ENCODE measurements around the gene ZDHHC17.

Gene ZDHHC17

DNA sequence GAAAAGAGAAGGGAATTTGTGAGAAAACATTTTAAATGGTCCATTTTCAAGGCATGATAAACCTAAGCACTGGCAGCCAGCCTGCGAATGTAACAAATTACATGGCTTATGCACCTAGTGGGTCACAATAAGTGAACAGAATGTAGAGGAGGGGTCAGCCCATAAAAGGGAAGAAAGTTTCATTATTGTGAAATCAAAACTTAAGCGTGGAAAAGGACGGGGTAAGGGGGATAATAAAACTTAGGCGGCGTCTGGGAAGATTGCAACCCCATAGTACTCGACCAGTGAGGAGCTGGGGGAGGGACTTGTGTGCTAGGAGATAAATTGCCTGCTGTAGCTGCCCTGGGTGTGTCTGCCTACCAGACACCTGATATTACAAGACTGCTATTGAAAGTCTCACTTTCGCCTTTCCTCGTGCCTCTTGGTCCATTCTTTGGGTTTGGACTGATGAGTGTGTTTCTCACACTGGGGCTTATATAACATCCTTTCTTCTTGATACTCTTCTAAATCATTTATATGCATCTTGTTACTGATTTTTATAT is 40.6 kb downstream of the ZDHHC17 start:
- no peak for DNase-seq
- in situ Hi-C loops (cut with HindIII; ENCODE audit: low pct_ligation_motif_present, low pct_unique_long_range_greater_than_20kb, low sequenced_read_pairs) = no loop called here

DNA sequence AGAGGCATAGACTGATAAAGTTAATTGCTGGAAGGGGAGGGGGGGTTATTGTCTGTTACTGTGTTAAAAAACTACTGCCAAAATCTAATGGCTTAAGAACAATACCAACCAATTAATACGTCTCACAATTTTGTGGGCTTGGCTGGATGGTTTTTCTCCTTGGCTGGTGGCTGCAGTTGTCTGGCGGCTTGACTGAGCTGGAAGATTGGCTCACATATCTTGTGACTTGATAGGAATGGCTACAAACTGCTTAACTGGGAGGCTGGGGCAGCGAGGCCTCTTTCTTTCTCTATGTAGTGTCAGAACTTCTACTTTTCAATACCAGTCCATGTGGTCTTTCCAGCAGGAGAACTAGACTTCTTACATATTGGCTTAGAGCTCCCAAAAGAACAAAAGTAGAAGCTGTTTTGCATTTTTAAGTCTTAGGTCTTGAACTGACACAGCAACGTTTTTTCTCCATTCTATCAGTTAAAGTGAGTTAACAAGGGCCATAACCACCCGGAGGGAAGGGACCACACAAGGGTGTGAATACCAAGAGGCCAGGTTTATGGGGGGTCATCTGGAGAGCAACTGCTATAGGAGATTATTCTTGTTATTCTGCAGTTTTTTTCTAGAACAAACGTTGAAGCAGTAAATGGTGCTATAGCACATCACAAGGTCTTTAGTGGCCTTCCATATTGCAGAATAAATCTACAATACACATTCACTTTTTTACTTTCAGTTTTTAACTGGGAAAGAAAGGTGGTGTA is 46.9 kb downstream of the ZDHHC17 start:
- no peak for DNase-seq
- in situ Hi-C loops (cut with HindIII; ENCODE audit: low pct_ligation_motif_present, low pct_unique_long_range_greater_than_20kb, low sequenced_read_pairs) = no loop called here

DNA sequence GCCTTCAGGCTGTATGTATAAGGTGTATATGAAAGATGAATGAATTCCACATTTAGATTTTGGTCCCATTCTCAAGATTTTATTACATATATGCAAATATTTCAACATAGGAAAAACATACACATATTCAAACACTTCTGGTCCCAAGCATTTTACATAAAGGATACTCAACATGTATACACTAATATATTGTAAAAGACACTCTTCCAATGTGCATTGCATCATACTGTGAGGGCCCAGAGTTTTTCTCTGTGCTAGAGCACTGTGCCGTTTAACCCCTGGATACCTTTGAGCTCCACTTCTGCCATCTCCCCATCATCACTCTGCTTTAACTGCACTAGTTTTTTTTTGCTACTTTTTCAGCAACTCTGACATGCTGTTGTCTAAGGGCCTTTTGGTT is 48.1 kb downstream of the ZDHHC17 start:
- in situ Hi-C loops (cut with HindIII; ENCODE audit: low pct_ligation_motif_present, low pct_unique_long_range_greater_than_20kb, low sequenced_read_pairs) = no loop called here
- no peak for DNase-seq

DNA sequence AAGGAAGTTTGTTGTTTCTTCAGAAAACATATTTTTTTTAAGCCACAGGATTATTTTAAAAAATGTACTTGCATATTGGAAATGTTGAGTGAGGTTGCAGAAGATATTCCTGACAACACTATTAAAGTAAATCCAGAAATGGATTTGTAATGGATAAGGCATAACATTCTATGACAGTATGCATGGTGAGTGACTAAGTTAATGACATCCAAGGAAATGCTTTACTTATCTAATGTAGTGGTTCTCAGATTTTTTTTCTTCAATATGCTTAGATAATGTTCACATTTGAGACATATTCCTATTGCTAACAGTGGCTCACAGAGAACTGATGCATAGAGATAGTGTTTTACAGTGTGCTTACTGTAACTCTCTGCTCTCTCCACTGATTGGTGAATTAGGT is 49.4 kb downstream of the ZDHHC17 start:
- no peak for DNase-seq
- in situ Hi-C loops (cut with HindIII; ENCODE audit: low pct_ligation_motif_present, low pct_unique_long_range_greater_than_20kb, low sequenced_read_pairs) = no loop called here

DNA sequence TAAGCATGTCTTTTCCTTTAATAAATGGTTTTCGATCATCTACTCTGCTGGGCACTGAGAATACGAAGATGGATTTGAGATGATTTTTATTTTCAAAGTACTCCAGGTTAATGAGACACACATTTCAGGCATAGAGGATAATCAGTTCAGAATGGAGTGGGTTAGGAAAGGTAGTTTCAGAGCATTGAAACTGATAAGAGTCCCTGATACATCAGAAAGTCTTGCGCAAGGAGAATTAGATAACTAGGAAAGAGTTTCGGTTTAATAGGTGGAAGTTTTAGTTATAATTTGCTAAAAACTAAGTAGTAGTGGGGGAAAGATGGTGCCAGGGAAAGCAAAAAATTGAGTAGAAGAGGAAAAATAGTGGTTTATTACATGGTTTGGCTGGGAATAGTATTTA is 50.1 kb downstream of the ZDHHC17 start:
- in situ Hi-C loops (cut with HindIII; ENCODE audit: low pct_ligation_motif_present, low pct_unique_long_range_greater_than_20kb, low sequenced_read_pairs) = no loop called here
- no peak for DNase-seq

DNA sequence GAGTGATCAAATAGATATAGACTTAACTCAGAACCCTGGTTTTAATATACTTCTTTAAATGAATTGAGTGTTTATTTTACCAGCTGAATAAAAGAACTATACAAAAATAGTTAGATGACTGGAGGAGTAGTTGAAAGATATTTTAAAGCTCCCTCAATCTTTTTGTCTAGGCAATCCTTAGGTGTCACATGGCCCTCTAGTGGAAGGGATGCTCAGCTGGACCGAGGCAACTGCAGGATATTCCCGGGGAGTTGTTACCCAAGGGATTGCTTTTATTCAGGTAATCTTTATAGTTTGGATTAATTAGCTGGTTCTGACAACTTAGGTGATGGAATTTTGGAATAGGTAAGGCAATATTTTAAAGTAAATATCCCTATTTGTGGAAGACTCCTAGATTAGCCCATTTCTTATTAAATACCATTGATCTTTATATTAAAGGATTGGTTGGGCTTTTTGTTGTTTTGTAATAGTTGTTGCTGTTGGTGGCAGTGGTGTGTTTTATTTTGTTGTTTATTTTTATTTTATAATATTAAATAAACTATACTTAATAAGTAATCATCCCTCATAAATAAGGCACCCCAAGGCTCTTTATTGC is 57.1 kb downstream of the ZDHHC17 start:
- DNase-seq = peak; percentile 60

DNA sequence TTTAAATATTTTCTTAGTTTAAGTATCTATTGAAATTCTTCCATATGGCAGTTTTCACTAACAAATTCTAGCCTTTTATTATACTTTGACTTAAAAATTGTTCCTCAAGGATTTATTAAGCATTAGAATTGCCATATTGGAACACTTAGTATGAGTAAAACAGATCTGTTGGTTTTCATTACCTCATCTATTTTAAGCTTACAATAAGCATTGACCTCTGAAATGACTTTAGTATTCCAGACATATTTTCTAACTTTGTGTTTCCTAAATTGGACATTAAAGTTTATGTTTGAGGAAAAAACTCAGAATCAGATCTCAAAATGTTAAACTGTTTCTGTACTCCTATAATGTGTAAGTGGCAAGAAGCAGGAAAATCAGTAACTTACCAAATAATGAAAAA is 66.5 kb downstream of the ZDHHC17 start:
- in situ Hi-C loops (cut with HindIII; ENCODE audit: low pct_ligation_motif_present, low pct_unique_long_range_greater_than_20kb, low sequenced_read_pairs) = no loop called here
- DNase-seq = no peak

More for the DNA sequence above, 57.1 kb downstream of the ZDHHC17 start:
- in situ Hi-C loops (cut with HindIII; ENCODE audit: low pct_ligation_motif_present, low pct_unique_long_range_greater_than_20kb, low sequenced_read_pairs) = no loop called here

DNA sequence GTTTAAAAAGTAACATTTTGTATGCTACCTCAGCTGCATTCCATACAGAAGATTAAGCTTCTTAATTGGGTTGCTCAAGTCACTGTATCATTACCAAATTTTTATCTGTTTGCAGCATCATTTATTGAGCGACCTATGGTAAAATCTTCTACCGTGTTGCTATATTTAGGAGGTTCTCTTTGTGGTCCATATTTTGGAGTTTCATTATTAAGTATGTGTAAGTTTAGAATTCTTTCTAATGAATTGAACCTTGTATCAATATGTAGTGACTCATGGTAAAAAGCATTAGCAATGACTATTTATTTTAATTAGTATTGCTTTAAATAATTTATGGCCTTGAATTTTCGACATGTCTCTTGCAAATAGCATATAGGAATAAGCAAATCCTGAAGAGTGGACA is 72.7 kb downstream of the ZDHHC17 start:
- in situ Hi-C loops (cut with HindIII; ENCODE audit: low pct_ligation_motif_present, low pct_unique_long_range_greater_than_20kb, low sequenced_read_pairs) = no loop called here
- DNase-seq = no peak

DNA sequence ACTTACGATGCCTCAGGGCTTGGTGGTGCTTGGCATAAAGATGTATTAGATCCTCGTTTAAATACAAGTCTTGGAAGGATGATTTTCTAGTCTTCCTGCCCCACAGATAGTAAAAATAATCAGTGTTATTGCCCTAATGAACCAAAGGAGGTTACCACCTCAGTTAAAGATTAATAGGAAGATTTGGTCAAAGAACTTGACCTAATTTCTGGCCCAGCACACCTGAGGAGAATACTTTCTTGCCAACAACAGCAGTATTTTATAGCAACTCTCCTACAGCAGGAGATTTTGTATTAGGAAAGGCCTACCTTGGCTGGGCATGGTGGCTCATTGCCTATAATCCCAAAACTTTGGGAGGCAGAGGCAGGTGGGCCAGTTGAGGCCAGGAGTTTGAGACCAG is 83.3 kb downstream of the ZDHHC17 start:
- in situ Hi-C loops (cut with HindIII; ENCODE audit: low pct_ligation_motif_present, low pct_unique_long_range_greater_than_20kb, low sequenced_read_pairs) = no loop called here
- no peak for DNase-seq

DNA sequence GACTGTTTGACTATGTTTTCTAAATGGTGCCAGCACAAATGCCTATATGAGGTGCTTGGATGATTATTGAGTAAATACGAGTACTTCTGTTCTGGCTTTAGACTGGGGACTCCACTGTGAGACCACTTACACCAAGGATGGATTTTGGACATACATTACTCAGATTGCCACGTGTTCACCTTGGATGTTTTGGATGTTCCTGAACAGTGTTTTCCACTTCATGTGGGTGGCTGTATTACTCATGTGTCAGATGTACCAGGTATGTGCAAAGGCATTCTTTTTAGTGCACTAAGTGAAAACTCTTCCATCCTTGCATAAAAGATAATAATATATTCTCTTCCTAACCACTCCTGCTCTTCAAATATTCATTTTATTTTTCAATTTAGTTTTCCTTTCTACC is 84.2 kb downstream of the ZDHHC17 start:
- in situ Hi-C loops (cut with HindIII; ENCODE audit: low pct_ligation_motif_present, low pct_unique_long_range_greater_than_20kb, low sequenced_read_pairs) = no loop called here
- DNase-seq = no peak

DNA sequence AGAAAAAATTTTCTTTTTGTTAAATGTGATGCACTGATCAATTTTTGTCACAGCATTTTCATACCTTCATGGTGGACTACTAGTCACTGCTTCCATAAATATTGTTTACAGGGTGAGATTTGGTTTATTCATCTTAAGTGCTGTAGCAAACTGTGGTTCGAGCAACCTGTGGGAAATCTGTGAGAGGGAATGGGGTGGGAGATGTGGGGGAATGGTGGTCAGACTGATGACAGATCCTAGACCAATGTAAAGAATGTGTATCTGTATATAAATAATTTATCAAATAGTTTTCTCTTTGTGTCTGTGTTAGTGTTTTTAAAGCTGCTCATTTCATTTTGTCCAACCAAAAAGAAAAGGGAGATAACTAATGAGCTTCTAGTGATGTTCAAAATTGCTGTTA is 88.2 kb downstream of the ZDHHC17 start:
- in situ Hi-C loops (cut with HindIII; ENCODE audit: low pct_ligation_motif_present, low pct_unique_long_range_greater_than_20kb, low sequenced_read_pairs) = no loop called here
- no peak for DNase-seq

DNA sequence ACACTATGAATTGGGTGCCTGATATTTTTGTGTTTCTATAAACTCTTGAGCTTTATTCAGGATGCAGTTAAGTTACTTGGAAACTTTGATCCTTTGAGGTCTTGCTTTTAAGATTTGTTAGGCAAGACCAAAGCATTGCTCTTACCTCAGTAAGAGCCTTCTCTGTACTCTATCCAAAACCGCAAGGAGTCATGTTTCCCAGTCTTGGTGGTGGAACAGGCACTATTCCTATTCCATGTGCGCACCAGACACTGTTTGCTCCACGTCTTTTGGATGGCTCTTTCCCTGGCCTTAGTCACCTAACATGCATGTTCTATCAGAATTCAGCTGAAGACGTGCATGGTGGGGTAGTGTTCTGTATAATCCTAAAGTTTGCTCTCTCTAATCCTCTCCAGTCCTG is 91.4 kb downstream of the ZDHHC17 start:
- in situ Hi-C loops (cut with HindIII; ENCODE audit: low pct_ligation_motif_present, low pct_unique_long_range_greater_than_20kb, low sequenced_read_pairs) = no loop called here
- no peak for DNase-seq

DNA sequence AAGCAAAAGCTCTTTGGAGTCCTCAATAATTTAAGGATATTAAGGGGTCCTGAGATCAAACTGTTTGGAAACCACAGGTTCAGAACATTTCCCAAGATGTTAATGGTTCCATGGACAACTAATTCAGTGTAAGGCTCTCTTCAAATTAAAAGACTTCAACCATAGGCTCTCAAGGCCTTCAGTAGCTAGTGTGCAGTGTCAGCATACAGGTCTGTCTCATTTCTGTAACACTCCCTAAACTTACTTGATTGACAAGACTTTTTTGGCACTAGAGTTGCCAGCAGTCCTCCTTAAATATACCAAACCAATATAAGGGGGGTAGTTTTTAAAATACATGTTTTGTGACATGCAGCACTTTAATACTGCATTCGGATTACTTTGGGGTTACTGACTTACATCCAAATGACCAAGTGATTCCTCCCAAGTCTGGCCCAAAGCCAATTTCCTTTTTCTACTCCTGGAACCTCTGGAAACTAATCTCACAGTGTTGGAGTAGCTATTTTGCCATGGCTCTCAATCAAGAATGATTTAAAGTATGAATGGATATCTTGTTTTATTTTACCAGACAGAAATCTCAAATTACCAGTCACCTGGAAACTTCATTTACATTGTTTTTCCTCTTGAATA is 92.2 kb downstream of the ZDHHC17 start:
- DNase-seq = no peak
- in situ Hi-C loops (cut with HindIII; ENCODE audit: low pct_ligation_motif_present, low pct_unique_long_range_greater_than_20kb, low sequenced_read_pairs) = no loop called here

DNA sequence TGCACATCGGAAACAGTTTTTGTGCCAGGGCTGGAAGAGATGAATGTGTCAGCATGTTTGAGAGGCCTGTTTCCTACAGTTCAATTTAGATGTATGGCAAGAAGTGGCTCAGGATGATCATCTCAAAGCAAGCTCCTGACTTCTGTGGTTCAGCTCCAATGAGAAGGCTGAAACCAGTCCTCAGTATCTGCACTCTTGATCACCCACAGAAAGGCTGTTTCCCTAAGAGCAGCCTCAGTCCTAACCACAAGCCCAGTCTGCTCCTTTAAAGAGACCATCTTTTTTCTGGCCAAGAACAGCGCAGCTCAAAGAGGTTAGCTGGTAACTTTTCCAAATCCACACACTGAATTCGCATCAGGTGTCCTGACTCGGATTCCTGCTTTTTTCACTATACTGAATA is 95.7 kb downstream of the ZDHHC17 start:
- in situ Hi-C loops (cut with HindIII; ENCODE audit: low pct_ligation_motif_present, low pct_unique_long_range_greater_than_20kb, low sequenced_read_pairs) = no loop called here
- no peak for DNase-seq

DNA sequence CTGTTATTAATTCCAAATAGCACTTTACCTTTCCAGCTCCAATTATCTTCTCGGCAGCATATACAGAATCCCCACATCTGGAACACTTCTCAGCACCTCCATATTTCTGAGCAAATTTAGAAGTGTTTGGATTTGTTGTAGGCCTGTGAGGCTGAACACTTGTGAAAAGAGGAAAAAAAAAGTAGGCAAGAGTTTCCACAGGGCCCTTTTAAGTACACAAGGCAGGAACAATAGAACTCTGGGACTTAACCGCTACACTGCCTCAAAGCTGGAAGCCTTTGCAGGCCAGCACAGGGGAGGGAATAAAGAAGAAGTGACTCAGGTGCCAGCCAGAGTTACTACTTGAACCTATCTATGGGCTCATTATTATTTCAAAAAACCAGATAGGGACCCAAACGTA is 96.3 kb downstream of the ZDHHC17 start:
- in situ Hi-C loops (cut with HindIII; ENCODE audit: low pct_ligation_motif_present, low pct_unique_long_range_greater_than_20kb, low sequenced_read_pairs) = no loop called here
- DNase-seq = no peak

DNA sequence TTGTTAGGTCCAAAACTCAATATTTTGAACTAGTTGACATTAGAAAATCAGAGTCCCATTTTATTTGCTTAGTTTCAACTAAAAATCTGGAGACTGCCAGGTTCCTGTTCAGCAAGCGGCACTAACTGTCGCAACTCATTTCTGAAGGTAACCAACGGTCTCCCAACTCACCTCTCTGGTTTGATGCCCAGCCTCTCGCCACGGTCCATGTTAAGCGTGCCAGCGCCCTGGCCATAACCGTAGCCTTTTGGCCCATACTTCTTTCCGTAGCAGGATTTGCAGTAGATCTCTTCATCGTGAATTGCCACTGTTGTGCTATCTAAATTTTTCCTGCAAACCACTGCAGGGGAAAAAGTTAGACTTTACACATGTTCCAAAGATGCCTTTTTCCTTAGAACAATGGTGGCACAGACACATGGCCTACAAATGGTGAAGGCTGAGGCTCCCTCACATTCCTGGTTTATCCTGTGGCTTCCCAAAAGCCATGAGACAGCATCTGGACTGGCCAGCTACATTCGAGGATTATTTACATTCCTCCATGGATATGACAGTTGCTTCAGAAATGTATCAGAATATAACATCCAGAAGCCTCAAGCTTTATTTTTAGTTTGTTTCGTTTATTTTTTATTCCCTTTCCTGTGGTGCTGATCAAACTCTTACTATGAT is 99.2 kb downstream of the ZDHHC17 start:
- in situ Hi-C loops (cut with HindIII; ENCODE audit: low pct_ligation_motif_present, low pct_unique_long_range_greater_than_20kb, low sequenced_read_pairs) = no loop called here
- no peak for DNase-seq

DNA sequence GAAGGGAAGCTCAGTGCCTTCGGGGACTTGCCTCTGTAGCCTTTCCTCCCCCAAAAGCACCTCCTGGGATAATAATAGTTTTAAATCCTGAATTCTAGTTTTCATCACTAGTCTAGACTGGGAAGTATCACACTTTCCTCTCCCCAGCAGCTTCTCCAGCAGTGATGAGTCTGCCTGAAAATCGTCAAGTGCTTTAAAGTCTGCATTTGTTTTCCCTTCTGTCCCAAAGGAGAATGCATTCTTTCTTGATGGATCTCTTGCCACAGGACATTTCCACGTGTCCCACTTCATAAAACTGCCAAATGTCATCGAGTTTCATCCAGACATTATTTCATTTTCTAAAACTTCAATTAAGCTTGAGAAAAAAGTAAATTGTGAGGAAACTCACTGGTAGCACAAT is 99.9 kb downstream of the ZDHHC17 start:
- no peak for DNase-seq
- in situ Hi-C loops (cut with HindIII; ENCODE audit: low pct_ligation_motif_present, low pct_unique_long_range_greater_than_20kb, low sequenced_read_pairs) = no loop called here

DNA sequence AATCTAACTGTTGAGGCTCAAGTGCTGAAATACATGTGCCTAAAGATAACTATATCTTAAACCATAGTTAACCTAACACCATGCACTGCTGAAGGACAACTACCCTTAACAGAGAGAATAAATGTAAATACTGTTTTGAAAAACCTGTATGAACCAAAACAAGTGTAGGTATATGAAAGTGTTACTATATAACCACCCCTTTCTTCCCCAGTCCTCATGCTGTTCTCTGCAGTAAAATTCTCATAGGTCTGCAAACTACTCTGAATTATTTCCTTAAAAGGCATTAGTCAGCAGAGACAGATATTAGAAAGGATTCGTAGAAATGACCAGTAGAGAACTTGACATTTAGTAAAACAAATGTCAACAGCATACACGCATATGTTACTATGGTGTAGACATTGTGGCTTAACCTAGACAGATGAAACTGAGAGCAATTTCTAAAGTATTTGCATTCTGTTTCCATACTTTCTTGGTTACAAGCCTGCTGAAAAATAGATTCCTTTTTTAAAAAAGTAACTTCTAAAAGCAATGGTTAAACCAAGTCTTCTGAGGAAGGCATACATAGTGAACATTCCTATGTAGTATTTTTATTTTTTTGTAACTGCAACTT is 101.0 kb downstream of the ZDHHC17 start:
- no peak for DNase-seq
- in situ Hi-C loops (cut with HindIII; ENCODE audit: low pct_ligation_motif_present, low pct_unique_long_range_greater_than_20kb, low sequenced_read_pairs) = no loop called here

DNA sequence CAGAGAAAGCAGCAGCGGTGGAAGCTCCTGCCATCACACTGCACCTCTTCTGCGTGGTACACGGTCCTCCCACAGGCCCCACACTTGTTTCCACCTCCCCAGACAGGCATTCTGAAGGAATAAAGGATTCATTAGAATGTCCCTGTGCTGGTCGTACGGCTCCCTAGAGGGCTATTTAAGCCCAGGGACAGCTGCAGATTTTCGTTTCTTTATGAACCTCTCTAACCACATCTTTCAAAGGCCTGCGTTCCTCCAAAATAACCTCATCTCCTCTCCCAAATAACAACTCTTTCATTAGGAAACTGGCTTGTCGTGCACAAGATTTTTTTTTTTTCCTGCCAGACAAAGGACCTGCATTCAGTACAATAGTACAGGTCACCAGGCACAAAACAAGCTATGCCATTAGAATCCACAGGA is 102.2 kb downstream of the ZDHHC17 start:
- in situ Hi-C loops (cut with HindIII; ENCODE audit: low pct_ligation_motif_present, low pct_unique_long_range_greater_than_20kb, low sequenced_read_pairs) = no loop called here
- no peak for DNase-seq
